ENCODE data around the gene TNFRSF18.

Gene TNFRSF18

GRCh38 chr1:1231400-1232207, 25.2 kb upstream of the TNFRSF18 start, which contains the start of gene SDF4:
Gene SDF4 (minus strand): TSS chr1:1232001. CDS start chr1:1228772, 3,229 bp downstream.
- TF ChIP-seq CTCF (IDR thresholded peaks at IDR 0.05; ENCODE audit: low read depth, low read length) = no peak
- H3K4me3 ChIP-seq (replicated peaks in 1 of 2; ENCODE audit: low read depth in 2 of 2, low read length in 2 of 2) = peak within 1 kb of the TSS; percentile 75 to 89
- DNase-seq (ENCODE audit: low read depth in 2 of 2) = peak; percentile 96 to 98

GRCh38 chr1:1230656-1231399, 24.4 kb upstream of the TNFRSF18 start:
- TF ChIP-seq CTCF (IDR thresholded peaks at IDR 0.05; ENCODE audit: low read depth, low read length) = peak; percentile 42

GRCh38 chr1:1229770-1230169, 23.4 kb upstream of the TNFRSF18 start:
- TF ChIP-seq CTCF (IDR thresholded peaks at IDR 0.05; ENCODE audit: low read depth, low read length) = no peak
- no peak overlapping the region for H3K4me3 ChIP-seq (replicated peaks in 1 of 2; ENCODE audit: low read depth in 2 of 2, low read length in 2 of 2)

More at GRCh38 chr1:1230656-1231399, 24.4 kb upstream of the TNFRSF18 start:
- peak overlapping the region; percentile 75 to 89 for H3K4me3 ChIP-seq (replicated peaks in 1 of 2; ENCODE audit: low read depth in 2 of 2, low read length in 2 of 2)
- DNase-seq (ENCODE audit: low read depth in 2 of 2) = peak; percentile 76 to 81

GRCh38 chr1:1228596-1229321, 22.4 kb upstream of the TNFRSF18 start:
- no peak for TF ChIP-seq CTCF (IDR thresholded peaks at IDR 0.05; ENCODE audit: low read depth, low read length)
- no peak for DNase-seq (ENCODE audit: low read depth in 2 of 2)
- H3K4me3 ChIP-seq (replicated peaks in 1 of 2; ENCODE audit: low read depth in 2 of 2, low read length in 2 of 2) = no peak overlapping the region

More at GRCh38 chr1:1229770-1230169, 23.4 kb upstream of the TNFRSF18 start:
- DNase-seq (ENCODE audit: low read depth in 2 of 2) = no peak

- no peak for TF ChIP-seq CTCF (IDR thresholded peaks at IDR 0.05; ENCODE audit: low read depth, low read length)
- no peak overlapping the region for H3K4me3 ChIP-seq (replicated peaks in 1 of 2; ENCODE audit: low read depth in 2 of 2, low read length in 2 of 2)
- DNase-seq (ENCODE audit: low read depth in 2 of 2) = no peak
Measured at GRCh38 chr1:1228187-1228586, 21.8 kb upstream of the TNFRSF18 start.

DNA sequence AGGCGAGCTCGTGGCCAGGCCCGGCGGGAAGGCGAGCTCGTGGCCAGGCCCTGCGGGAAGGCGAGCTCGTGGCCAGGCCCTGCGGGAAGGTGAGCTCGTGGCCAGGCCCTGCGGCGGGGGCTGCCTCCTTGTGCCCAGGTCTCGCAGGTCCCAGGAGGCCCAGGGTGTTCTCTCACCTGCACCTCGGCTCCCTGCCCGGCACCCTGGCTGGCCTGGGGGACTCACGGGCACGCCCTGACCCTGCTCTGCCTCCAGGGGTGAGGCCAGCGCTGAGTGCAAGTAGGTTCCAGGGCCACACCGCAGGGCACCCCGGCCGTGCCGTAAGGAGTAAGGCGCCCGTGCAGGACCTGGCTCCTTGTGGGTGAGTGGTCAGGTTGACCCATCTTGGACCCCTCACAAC, 21.0 kb upstream of the TNFRSF18 start:
- TF ChIP-seq CTCF (IDR thresholded peaks at IDR 0.05; ENCODE audit: low read depth, low read length) = no peak
- H3K4me3 ChIP-seq (replicated peaks in 1 of 2; ENCODE audit: low read depth in 2 of 2, low read length in 2 of 2) = no peak overlapping the region
- no peak for DNase-seq (ENCODE audit: low read depth in 2 of 2)

Measured in cardiac fibroblast (primary cell).